Measurements from ENCODE around the gene OLR1. TPM values are rescaled to one million over a fixed set of nuclear protein-coding genes. Genes with fewer than 3 reads are reported as not detected.

The OLR1 gene
- total RNA-seq: 0.24 and 0.49 TPM in 2 replicates

GRCh38 chr12:10171973-10172728, at the start of gene OLR1:
Gene OLR1 (minus strand): TSS chr12:10172132. CDS start chr12:10172077, 55 bp downstream.

DNA sequence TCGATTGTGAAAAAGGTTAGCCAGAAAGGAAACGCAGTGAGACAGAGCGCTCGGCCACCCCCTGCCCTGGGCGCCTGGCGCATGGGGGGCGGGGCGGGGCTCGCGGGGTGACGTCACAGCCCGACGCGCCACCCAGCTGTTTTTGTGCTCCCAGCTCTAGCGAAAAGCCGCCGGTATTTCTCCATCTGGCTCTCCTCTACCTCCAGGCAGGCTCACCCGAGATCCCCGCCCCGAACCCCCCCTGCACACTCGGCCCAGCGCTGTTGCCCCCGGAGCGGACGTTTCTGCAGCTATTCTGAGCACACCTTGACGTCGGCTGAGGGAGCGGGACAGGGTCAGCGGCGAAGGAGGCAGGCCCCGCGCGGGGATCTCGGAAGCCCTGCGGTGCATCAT, 40.8 kb upstream of the OLR1 start, which contains the start of gene GABARAPL1:
Gene GABARAPL1 (plus strand): TSS at position 139 of the 393 bp plus-strand sequence. CDS start 253 bp downstream, at position 392.

GRCh38 chr12:10178821-10179220, 6.9 kb upstream of the OLR1 start, which contains the start of gene TMEM52B:
Gene TMEM52B (plus strand): TSS chr12:10179032. CDS start chr12:10179575, 543 bp downstream.

DNA sequence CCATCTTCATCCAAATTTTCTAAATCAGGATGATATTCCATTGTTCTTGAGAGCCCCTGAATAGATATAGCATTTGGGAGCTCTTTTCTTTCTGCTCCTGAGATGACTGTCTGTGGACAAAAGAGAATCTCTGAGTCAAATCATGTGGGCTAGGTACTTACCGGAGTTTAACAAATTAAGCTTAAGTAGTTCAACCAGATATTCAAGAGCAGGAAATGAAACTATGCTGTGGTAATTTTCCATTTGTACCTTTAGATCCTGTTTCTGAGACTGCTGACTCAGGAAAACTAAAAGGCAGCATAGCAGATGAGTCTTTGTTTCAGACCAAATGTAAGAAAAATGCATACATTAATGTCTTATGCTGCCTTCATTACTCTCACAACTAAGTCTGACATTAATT, 41.9 kb downstream of the OLR1 start, which contains the start of gene CLEC7A:
Gene CLEC7A (minus strand): TSS at position 158 of the 400 bp plus-strand sequence. CDS start 117 bp downstream, at position 41.

Other genes starting within 250 kb of the OLR1 start
- gene CLEC2A, start 239.8 kb downstream of the OLR1 start, total RNA-seq: not detected in 2 replicates
- gene CLEC12A, start 200.7 kb downstream of the OLR1 start, total RNA-seq: 0.65 TPM in 1 of 2 replicates, not detected in the other
- gene CLEC1B, start 173.0 kb downstream of the OLR1 start, total RNA-seq: not detected in 2 replicates
- under 0.01 TPM in 1 of 2 replicates, not detected in the other for gene CLEC12B, start 161.5 kb downstream of the OLR1 start, total RNA-seq
- not detected in 2 replicates for gene CLEC9A, start 141.4 kb downstream of the OLR1 start, total RNA-seq
- gene CLEC1A, start 73.1 kb downstream of the OLR1 start, total RNA-seq: 0.16 and 0.85 TPM in 2 replicates
- not detected in 2 replicates for gene CLEC7A, start 41.9 kb downstream of the OLR1 start, total RNA-seq
- not detected in 2 replicates for gene TMEM52B, start 6.9 kb upstream of the OLR1 start, total RNA-seq
- gene GABARAPL1, start 40.7 kb upstream of the OLR1 start, total RNA-seq: 49.1 and 58.6 TPM in 2 replicates
- 0.49 TPM in 1 of 2 replicates, not detected in the other for gene KLRD1, start 135.7 kb upstream of the OLR1 start, total RNA-seq
- gene KLRK1, start 217.9 kb upstream of the OLR1 start, total RNA-seq: 0.16 TPM in 1 of 2 replicates, not detected in the other
- gene KLRC4, start 237.6 kb upstream of the OLR1 start, total RNA-seq: not detected in 2 replicates
- gene KLRC3, start 248.5 kb upstream of the OLR1 start, total RNA-seq: not detected in 2 replicates

Measured in hair follicle dermal papilla cell (primary cell).